Right hindlimb (tissue), 1 donor: ENCODE measurements around the gene LRRC23.

Experiments
- DNase-seq: peaks from one replicate; pipeline ENCODE4 v3.0.0-alpha.2; 2018

The LRRC23 gene

DNA sequence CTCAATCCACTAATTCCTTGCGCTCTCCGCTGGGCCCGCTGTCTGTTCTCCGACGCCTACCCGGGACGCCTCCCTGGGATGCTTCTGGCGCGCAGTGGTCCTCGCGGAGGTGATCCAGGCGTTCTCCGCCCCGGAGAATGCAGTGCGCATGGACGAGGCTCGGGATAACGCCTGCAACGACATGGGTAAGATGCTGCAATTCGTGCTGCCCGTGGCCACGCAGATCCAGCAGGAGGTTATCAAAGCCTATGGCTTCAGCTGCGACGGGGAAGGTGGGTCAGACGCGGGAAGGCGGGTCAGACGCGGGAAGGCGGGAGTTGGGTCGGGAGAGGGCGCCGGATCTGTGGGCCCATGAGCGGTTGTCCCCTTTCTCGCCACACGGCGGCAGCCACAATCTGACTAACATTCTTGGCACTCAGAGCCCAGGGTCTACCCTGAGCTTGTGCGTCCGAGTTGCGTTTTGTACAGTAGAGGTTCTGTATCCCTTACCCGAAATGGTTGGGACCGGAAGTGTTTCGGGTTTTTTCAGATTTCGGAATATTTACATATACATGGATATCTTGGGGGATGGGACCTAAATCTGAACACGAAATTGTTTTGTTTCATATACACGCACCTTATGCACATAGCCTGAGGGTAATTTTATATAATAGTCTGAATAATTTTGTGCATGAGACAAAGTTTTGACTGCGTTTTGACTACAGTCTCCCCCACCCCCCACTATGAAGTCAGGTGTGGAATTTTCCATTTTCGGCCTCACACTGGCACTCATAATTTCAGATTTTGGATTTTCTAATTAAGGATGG is 40.0 kb downstream of the LRRC23 start:
- DNase-seq, result peak; percentile 97

DNA sequence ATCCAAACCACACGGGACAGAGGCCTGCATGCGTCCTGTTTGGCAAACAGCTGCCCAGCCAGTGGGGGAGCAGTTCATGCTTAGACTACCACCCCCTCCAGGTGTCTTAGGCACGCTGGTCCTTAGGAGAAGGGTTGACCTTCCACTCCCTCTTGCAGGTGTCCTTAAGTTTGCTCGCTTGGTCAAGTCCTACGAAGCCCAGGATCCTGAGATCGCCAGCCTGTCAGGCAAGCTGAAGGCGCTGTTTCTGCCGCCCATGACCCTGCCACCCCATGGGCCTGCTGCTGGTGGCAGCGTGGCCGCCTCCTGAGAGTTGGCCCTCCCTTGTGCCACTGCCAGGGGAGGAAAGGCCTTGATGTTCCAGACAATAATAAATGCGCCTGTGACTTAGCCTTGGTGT is 41.0 kb downstream of the LRRC23 start:
- no peak for DNase-seq

DNA sequence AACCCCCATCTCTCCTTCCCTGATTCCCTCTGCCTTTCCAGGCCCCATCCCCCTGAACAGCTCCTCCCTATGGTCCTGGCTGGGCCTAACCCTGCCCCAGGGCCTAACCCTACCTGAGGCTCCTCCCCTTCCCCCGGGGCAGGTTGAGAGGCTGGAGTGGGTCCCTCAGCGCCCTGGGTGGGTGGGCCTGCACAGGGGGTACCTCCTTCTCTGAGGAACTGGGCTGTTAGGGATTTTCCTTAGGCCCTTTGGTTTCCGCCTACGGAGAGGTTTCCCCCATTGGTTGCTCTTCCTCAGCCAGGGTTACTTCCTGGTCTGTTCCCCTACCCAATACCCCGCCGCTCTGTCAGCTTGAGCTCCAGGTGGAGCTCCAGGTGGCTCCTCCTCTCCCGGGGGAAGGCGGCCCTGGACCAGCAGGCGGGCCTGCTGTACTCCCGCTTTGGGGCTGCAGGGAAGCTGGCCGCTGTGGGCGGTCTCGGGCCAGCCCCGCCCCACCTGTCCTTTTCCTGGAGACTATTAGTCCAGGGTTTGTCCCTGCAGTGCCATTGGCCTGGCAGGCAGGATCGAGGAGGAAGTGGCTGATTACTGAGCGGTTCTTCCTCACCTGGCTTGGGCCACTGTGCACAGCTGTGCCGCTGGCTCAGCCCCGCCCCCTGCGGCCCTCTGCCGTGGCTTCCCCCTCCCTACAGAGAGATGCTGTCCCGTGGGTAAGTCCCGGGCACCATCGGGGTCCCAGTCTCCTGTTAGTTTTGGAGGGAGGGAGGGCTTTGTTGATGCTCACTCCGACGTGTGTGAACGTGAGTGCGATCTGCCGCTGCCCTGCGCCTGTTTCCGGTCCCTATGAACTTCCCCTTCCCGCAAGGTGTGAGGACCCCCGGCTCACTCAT is 41.7 kb downstream of the LRRC23 start:
- peak; percentile 70 for DNase-seq

DNA sequence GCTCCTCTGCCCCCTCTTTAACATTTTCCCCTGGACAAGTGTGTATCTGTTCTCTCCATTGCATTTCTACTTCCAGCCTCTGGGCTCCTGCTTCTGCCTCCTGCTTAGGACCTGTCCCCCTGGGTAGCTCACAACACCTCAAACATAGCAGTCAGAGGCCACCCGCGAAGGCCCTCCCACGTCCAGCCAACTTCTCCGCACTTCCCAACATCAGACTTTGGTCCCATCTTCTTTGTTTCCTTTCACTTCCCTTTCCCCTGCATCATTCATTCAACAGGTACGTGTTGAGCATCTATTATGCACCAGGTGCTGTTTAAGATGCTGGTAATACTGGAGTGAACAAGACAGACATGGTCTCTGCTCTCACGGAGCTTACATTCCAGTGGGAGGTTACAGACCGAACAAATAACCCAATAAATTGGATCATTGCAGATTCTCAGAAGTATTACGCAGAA is 42.3 kb downstream of the LRRC23 start:
- DNase-seq, result no peak

DNA sequence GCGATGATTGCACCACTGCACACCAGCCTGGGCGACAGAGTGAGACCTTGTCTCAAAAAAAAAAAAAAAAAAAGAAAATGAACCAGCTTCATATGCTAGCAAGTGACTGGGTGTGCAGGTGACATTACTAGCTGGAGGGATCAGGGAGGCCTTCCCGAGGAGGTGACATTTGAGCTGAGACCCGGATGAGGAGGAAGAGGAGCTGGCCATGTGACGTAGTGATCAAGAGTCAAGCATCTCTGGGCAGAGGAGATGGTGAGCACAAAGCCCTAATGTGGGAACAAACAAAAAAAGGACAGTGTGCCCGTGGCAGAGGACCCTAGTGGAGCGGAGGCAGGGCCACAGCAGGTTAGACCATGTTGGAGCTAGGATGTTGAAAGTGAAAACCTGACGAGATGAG is 43.0 kb downstream of the LRRC23 start:
- peak; percentile 13 for DNase-seq

DNA sequence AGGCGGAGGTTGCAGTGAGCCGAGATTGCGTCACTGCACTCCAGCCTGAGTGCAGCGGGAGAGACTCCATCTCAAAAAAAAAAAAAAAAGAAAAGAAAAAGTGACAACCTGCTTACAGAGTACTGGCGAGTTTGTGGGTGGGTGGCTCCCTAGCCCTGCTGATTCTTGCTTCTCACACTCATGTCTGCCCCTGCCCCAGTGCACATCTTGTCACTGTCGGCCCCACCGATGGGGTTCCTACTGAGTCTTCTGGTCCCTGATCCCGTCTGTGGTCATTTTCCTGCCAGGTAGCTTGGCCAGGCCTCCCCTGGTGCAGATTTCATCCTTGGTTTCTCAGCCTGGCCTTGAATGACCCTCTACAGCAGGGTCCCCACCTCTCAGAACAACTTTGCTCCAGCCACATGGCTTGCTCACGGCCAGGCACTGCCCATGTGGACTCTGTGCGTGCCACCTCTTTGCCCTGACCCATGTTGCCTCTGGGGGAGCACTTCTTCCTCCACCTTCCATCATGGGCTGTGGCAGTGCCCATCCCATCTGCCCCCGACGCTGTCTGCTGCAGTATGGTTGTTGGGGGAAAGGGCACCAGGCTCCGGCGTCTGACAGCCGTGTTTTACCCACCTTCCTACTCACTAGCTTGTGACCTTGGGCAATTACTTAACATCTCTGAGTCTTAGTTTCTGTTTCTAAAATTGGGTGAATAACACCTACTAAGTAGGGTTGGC is 44.4 kb downstream of the LRRC23 start:
- DNase-seq, result peak; percentile 18

DNA sequence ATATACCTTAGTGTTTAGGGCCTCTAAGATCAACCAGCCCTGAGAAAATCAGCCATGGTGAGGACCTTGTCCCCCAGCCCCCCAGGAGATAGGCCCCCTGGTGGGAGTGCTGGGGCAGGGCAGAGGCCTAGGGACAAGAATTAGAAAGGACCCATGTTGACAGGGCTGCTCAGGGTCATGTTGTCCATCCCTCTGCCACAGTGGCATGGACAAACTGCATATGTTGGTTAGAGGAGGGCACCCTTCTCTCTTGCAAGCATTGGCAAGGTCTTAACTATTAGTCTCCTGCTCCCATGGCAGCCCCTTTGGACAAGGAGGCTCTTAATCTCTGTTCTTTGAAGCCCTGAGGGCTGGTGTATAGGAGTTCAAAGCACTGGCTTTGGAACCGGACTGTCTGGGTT is 45.8 kb downstream of the LRRC23 start:
- DNase-seq, result peak; percentile 12

DNA sequence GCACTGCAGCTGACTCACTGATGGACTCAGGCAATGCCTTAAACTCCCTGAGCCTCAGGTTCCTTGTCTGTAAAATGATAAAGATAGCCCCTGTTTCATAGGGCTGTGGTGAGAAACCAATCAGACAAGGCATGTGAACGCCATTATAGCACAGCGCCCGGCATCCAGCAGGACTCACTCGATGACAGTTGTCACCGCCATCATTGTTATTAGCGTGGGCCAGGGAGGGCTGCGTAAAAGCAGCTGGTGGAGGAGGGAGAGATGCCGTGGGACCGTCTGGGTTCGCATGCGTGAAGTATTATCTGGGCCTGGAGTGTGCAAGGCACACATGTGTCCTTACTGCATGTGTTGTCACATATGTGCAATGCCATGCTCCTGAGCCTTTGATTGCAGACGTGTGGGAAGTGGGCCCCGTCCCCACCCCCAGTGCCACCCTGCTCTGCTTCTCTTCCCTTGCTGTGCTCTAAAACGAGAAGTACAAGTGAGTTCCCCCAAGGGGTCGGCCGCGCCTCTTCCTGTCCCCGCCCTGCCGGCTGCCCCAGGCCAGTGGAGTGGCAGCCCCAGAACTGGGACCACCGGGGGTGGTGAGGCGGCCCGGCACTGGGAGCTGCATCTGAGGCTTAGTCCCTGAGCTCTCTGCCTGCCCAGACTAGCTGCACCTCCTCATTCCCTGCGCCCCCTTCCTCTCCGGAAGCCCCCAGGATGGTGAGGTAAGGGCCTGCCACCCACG is 46.4 kb downstream of the LRRC23 start, which contains the start of gene PTPN6:
Gene PTPN6, plus strand, starts transcription at position 546 of the 730 bp plus-strand sequence. Its CDS starts 157 bp downstream, at position 703.
- DNase-seq, result peak; percentile 34

DNA sequence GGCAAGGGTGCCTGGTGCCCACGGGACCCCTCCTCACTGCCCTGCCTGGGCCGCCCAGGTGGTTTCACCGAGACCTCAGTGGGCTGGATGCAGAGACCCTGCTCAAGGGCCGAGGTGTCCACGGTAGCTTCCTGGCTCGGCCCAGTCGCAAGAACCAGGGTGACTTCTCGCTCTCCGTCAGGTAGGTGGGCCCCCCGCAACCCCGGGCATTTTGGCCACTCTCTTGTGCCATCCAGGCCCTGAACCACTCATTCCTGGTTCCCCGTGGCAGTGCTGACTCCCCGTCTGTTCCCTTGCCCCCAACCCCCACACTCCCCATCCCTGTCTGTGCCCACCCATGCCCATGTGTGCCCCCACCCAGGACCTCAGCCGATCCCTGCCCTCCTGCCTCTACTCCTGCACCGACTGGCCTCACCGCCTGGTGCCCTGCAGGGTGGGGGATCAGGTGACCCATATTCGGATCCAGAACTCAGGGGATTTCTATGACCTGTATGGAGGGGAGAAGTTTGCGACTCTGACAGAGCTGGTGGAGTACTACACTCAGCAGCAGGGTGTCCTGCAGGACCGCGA is 47.0 kb downstream of the LRRC23 start:
- peak; percentile 17 for DNase-seq

DNA sequence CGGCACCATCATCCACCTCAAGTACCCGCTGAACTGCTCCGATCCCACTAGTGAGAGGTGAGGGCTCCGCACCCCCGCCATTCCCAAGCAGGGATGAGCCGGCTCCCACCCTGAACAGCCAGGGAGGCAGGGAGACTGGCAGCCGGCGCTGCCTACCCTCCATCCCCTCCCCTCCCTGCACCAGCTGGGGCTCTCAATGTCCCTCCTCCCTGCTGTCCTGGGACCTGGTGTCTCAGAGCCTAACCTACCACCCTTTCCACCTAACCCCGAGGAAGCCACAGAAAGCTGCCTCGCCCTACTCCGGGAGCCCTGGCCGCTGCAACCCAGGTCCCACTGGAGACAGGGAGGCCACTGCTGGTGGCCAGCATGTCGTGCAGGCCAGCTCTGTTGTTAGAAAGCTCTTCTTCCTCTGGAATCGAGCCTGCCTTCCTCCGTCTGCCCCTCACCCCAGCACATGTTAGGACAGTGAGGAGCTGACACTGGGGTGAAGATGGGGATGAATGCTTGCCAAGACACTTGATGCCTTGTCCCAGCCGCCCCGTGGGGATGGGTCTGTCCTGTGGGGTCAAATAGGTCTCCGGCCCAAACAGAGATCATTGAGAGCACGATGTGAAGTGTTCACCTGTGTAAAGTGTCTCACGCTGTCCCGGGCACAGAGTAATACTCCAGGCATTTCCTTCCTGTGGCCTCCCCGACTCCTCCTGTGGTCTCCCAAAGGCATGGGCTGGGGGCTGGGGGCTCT is 47.7 kb downstream of the LRRC23 start:
- DNase-seq, result peak; percentile 17

DNA sequence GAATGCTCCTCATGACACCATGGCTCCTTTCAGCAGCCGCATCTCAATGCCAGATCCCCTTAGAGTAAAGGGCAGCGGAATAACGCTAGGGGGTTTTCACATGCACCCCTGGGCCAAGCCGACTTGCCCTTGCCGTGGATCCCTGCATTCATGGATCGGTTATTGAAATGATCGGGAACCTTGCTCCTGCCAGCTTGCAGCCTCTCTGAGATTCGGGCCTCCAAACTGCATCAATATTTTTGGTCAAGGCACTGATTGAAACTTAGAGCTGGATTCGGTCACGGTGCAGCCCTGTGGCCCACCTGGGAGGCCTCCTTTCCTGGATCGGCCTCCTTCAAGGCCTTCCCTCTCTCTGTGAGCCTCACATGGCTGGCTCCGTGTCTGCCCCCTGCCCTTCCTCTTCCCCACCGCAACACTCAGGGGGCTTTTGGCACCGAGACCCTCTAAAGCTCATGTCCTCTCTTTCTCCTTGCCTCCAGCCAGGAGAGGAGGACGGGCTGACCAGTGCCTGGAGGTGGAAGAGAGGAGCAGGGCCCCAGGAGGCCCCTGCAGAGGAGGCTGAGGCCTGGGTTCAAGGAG is 48.3 kb downstream of the LRRC23 start:
- no peak for DNase-seq

DNA sequence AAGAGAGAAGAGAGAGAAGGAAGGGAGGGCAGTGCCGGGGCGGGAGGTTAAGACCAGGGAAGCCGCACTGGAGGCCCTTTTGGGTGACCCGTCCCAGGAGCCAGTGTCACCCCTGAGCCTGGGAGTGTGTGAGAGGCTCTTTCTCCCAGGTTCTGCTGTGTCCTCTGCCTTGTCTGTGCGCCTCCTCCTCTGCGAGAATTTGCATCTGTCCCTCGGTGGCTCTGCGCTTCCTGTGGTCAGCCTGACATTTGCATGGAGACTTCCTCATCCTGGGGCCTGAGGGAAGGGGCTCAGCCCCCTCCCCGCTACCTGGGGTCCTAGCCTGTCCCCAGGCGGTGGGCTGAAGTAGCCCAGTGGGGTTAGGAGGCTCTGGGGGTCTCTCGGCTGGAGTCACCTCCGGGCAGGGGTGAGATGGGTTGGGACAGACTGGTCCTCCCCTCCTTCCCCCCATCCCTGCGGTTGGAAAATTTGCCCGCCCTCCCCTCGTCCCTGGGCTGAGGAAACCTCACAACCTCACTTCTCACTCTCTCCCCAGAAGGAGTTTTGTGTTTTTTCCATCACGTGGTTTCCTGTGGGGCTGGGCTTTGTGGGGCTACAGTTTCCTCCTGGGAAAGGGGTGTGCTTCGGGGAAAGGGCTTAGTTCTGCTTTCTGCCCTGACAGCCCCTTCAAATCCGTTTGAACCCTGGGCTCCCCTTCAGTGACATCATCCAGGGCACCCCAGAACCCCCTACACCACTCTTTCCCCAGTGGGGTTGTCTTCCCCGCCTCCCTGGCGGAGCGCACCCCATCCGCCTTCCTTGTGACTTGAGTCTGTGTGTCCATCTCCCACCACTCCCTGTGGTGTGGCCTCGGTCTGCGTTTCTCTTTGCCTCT is 49.1 kb downstream of the LRRC23 start:
- DNase-seq, result peak; percentile 91

DNA sequence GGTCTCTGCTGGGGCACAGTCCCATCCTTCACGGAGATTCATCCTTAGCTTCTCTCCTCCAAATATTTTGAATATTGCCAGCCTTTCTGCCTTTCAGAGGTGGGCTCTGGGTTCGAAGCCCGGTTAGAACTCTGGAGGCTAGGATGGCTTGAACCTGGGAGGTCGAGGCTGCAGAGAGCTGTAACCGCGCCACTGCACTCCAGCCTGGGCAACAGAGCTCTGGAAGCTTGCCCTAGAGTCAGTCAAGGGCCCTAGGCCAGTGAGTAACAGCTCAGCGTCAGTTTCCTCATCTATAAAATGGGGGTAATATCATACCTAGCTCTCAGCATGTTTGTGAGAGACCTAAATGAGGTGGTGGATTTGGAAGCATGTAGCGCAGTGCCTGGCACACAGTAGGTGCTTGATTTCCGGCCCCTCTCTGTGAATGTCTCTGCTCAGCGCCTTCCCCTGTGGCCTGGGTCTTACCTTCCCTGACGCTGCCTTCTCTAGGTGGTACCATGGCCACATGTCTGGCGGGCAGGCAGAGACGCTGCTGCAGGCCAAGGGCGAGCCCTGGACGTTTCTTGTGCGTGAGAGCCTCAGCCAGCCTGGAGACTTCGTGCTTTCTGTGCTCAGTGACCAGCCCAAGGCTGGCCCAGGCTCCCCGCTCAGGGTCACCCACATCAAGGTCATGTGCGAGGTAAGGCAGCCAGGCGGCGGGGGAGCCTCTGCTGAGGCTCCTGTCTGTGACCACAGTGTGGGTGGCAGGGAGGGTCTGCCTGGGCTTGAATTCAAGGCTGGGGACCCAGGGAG is 49.9 kb downstream of the LRRC23 start:
- peak; percentile 23 for DNase-seq

DNA sequence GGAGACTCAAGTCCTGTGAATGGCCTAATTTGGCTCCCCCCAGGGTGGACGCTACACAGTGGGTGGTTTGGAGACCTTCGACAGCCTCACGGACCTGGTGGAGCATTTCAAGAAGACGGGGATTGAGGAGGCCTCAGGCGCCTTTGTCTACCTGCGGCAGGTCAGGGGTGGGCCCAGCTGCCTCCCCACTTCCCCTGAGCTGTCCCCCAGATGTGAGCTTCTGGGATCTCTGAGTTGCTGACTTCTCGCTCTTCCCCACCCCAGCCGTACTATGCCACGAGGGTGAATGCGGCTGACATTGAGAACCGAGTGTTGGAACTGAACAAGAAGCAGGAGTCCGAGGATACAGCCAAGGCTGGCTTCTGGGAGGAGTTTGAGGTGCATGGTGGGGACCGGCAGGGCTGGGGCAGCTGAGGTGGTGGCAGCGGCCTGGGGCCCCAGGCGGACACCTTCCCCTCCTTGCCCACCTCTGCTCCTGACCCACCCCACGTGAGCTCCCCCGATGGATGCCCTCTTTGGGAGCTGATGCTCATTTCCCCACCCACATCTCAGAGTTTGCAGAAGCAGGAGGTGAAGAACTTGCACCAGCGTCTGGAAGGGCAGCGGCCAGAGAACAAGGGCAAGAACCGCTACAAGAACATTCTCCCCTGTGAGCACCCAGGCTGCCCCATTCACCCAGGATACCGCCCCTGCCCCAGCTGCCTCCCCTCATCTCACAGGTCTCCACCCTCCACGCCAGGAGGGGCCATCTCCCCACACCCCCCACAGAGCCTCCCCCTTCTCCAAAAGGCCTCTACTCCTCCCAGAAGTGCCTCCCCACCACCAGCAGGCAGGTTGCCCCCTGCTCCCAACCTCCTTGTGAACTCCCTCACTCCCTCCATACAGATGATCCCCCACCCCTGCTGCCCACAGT is 50.7 kb downstream of the LRRC23 start:
- peak; percentile 17 for DNase-seq

DNA sequence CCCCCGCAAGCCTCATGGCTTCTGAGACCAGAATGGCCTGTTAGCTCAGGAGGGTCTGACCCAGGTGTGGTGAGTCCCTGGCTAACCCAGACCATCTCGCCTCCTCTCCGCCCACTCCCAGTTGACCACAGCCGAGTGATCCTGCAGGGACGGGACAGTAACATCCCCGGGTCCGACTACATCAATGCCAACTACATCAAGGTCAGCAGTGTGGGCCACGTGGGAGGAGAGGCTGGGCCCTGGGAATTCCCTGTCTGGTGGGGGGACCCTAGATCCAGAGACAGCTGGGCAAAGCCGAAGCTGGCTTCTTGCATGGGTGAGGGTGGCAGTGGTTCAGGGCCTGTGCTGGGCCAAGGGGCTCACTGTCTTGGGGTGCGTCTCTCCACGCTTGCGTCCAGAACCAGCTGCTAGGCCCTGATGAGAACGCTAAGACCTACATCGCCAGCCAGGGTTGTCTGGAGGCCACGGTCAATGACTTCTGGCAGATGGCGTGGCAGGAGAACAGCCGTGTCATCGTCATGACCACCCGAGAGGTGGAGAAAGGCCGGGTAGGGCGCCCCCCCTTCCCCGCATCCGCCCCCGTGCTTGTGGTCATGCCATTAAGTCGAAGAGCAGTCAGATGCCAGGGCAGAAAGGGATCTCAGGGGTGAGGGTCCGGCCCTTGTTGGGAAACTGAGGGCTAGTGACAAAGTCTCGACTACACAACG is 51.6 kb downstream of the LRRC23 start:
- no peak for DNase-seq

DNA sequence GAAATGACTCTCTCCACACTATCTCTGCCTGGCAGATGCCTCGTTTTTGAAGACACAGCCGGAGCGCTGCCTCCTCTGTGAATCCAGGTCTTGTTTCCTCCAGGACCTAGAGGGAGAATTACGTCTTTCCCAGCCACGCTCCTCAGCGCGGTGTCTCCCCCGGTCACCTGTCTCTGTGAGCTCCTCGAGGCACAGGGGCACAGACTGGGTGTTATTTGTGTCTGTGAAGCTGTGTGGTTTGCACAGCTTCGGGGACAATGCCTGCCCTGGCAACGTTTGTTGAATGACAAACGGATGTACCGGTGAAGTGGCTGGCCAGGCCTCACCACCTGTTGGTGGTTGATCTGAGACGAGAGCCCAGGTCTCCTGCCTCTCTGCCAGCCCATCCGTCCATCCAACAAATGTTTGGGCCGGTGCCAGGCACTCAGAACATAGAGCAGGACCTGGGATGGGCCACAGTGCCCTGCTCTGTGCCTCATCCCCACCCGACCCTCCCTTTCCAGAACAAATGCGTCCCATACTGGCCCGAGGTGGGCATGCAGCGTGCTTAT is 52.6 kb downstream of the LRRC23 start:
- no peak for DNase-seq
